Colon (tissue), 2 donors: ENCODE data around the gene LIMS4.
"Not testable (repeated sequence)": the region's sequence is repeated elsewhere in the genome, so short reads cannot be mapped to it uniquely, and the experiment has no call there.

Source experiments
- FAIRE-seq: peaks from 2 replicates; lab custom pipeline; 2012; peaks lifted over from hg19 to GRCh38; lab: Jason Lieb, UNC
- donor health status: control.
- donor health status: control.

The LIMS4 gene

DNA sequence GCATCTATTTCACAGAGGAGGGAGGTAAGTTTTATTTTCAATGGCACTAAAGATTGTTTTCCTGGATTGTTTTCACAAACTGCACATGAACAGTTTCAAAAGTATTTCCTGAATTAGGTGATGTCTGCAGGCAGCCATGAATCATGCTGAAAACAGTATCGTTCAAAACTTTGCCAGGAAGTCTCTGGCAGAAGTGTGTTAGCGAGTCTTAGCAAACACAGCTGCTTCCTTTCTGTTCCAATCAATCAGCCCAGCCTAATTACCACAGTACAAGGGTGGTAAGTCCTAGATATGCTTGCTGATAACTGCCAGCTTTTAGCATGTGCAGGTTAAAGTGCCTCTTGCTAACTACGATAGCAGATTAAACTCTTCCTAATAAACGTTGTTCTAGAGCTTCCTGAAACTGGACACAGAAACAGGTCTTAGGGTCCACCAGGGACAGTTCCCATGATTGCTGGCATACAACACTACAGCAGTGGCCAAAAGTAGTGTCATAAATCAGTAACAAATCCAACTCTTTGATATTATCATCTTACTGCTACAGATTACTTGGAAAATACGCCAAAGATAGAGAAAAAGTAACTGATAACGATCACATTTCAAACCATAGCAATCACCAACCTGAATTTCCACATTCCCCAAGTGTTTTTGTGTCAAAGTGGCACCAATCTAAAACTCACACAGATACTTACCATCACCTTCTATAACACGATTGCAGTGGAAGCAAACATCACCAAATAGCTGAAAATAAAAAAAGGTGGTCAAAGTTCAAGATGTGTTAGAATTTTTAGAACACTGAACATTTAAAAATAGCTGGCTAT lies 23.3 kb downstream of the LIMS4 start:
- FAIRE-seq: not testable (repeated sequence)

- not testable (repeated sequence) for FAIRE-seq
Observed at GRCh38 chr2:110446644-110447043, 26.0 kb downstream of the LIMS4 start.

GRCh38 chr2:110443305-110444005 lies 29.2 kb downstream of the LIMS4 start:
- FAIRE-seq: not testable (repeated sequence)

- FAIRE-seq: not testable (repeated sequence)
Observed at GRCh38 chr2:110441905-110442304, 30.7 kb downstream of the LIMS4 start.

GRCh38 chr2:110434565-110434964 lies 38.1 kb downstream of the LIMS4 start:
- FAIRE-seq: not testable (repeated sequence)

GRCh38 chr2:110425725-110426124 lies 46.9 kb downstream of the LIMS4 start:
- FAIRE-seq: not testable (repeated sequence)

GRCh38 chr2:110424421-110424820 lies 48.2 kb downstream of the LIMS4 start:
- not testable (repeated sequence) for FAIRE-seq

GRCh38 chr2:110423574-110423962 lies 49.0 kb downstream of the LIMS4 start:
- not testable (repeated sequence) for FAIRE-seq

DNA sequence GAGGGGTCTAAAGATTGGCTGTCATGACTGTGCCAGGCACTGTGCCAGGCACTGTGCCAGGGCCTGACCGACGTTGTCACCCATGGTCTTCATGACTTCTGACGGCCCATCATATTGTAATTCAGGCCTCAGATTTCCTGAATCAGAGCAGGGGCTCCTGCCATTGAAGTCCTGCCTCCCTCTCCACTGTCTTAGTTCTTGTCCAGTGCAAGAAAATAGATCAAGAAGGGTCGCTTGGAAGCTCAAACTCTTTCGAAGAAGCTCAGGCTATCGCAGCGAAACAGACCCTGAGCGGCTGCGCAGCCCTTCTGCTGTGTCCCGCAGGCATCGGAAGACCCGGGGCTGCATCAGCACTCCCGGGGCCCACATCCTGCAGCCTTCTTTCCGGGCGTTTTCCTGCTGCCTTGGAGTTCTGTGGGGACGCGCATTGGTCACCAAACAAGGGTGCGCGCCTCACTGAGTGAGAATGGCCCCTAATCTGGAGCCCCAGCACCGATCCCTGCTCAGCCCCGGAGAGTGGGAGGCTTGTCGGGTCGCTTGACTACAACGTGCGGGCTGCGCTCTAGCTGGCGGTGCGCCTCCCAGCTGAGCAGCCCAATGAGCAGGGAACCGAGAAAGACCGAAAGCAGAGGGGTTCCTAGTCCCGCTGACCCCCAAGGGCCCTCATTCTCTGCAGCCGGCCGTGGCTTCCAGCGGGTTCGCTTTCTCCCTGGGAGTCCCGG lies 49.6 kb downstream of the LIMS4 start:
- not testable (repeated sequence) for FAIRE-seq

- not testable (repeated sequence) for FAIRE-seq
Observed at GRCh38 chr2:110420641-110421354, 51.8 kb downstream of the LIMS4 start.

- not testable (repeated sequence) for FAIRE-seq
Observed at GRCh38 chr2:110407142-110407541, 65.5 kb downstream of the LIMS4 start.

- not testable (repeated sequence) for FAIRE-seq
Observed at GRCh38 chr2:110404988-110405387, 67.6 kb downstream of the LIMS4 start.

DNA sequence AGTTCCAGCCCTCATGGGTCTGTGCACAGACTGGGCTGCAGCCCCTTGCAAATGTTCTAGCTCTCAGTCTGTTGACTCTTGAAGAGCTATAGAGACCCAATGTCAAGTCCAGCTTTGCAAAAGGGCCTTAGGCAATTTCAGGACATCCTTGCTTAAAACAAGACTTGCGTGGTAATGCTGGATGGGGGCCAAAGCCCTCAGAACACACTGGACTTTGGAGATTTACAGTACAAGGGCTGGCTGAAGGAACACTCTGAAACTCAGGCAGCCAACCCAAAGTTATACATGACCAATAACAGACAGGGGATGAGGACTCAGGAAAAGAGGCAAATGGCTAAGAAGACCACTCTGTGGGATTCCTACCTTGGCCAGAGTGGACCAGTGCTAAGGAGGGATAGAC lies 68.4 kb downstream of the LIMS4 start:
- not testable (repeated sequence) for FAIRE-seq

GRCh38 chr2:110401001-110401618 lies 71.5 kb downstream of the LIMS4 start:
- not testable (repeated sequence) for FAIRE-seq

DNA sequence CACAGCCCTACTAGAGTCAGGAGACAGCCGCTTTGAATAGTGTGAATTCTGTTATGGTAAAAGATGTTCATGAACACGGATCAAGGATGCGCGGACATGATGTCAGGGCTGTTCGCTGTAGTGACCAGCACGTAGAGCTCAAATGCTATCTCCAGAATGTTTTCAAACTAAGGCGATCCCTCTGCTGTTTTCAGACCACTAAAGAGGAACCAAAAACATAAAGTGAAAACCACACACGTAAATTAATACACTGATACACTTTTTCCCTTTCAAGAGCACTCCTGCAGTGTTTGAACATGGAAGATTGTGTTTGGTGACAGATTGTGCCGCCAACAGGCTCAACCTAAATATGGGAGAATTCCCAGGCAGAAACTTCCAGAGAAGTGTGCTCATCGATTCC lies 73.2 kb downstream of the LIMS4 start:
- FAIRE-seq: not testable (repeated sequence)

DNA sequence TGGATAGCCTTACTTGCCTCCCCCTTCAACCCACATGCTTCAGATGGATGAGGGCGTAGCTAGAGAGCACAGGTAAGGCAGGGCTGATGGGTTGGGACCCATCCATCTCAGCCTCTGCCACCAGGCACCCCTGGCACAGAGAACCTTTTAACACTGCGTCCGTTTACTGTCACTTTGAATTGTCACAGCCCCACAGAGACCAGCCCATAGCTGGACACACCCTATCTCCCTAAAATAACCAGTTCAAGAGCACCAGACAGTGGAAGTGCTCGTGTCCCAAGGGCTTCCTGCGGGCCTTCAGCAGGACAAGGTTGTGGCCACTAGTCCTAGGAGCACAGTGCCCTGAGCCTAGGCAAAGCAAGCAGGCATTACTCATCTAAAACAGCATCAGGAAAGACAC lies 76.6 kb downstream of the LIMS4 start:
- FAIRE-seq: not testable (repeated sequence)
